Kidney epithelial cell (primary cell): Measurements from ENCODE around the gene LGALS8. TPM values are rescaled to one million over a fixed set of nuclear protein-coding genes. Genes with fewer than 3 reads are reported as not detected.

Source experiments
- DNase-seq: peaks from one replicate; pipeline ENCODE4 v3.0.0-alpha.2; 2010; ENCODE audit warnings: low read depth
- H3K27me3 ChIP-seq: 2 replicates; pipeline ENCODE4 v1.6.0; 2011; ENCODE audit warnings: low read length; ENCODE audit not compliant: control insufficient read depth, insufficient read depth
- H3K36me3 ChIP-seq: 2 replicates; pipeline ENCODE4 v1.5.1; 2011; ENCODE audit warnings: low read length; ENCODE audit not compliant: control insufficient read depth, insufficient read depth
- H3K4me3 ChIP-seq: 2 replicates; pipeline ENCODE4 v1.5.1; 2011; ENCODE audit warnings: low read depth, mild to moderate bottlenecking, control low read depth, low read length
- CTCF ChIP-seq: IDR thresholded peaks from 2 replicates; pipeline ENCODE4 v1.5.1; 2011; ENCODE audit warnings: mild to moderate bottlenecking, moderate library complexity, low read length, control low read depth, inconsistent platforms; ENCODE audit not compliant: insufficient read depth, poor library complexity, severe bottlenecking
- total RNA-seq: library from RNA; depleted of rRNA; stranded (reverse); fragments of >200 nt; gene quantifications from 2 replicates; pipeline ENCODE4 v1.2.3, GENCODE V29; 2015

Gene LGALS8
- total RNA-seq, 1 donor from 2014 or later, result 53.6 TPM

- Histone ChIP-seq H3K27me3 (no peaks in the 10 kb centered on the region), H3K4me3 (no peak overlapping the region), H3K36me3 (peaks cover 7% of the 10 kb centered on the region)
- no peak for DNase-seq
- no peak for TF ChIP-seq CTCF
Measured at GRCh38 chr1:236550961-236551851, 27.4 kb downstream of the LGALS8 start.

- TF ChIP-seq CTCF, result no peak
- no peak for DNase-seq
- H3K36me3 ChIP-seq, result peaks cover 7% of the 10 kb centered on the region
- no peaks in the 10 kb centered on the region for H3K27me3 ChIP-seq
- H3K4me3 ChIP-seq, result no peak overlapping the region
Measured at GRCh38 chr1:236552096-236552495, 28.3 kb downstream of the LGALS8 start.

GRCh38 chr1:236552901-236553300, 29.1 kb downstream of the LGALS8 start:
- H3K4me3 ChIP-seq, result no peak overlapping the region
- H3K27me3 ChIP-seq, result no peaks in the 10 kb centered on the region
- H3K36me3 ChIP-seq, result peaks cover 5% of the 10 kb centered on the region
- no peak for DNase-seq
- TF ChIP-seq CTCF, result no peak

- no peak for TF ChIP-seq CTCF
- Histone ChIP-seq H3K4me3 (no peak overlapping the region), H3K27me3 (no peaks in the 10 kb centered on the region), H3K36me3 (peaks cover 5% of the 10 kb centered on the region)
- no peak for DNase-seq
Measured at GRCh38 chr1:236553370-236553769, 29.6 kb downstream of the LGALS8 start.

- TF ChIP-seq CTCF, result no peak
- H3K36me3 ChIP-seq, result peaks cover 4% of the 10 kb centered on the region
- no peak overlapping the region for H3K4me3 ChIP-seq
- no peak for DNase-seq
- no peaks in the 10 kb centered on the region for H3K27me3 ChIP-seq
Measured at GRCh38 chr1:236556606-236557005, 32.8 kb downstream of the LGALS8 start.

GRCh38 chr1:236558081-236558480, 34.3 kb downstream of the LGALS8 start:
- peaks cover 4% of the 10 kb centered on the region for H3K36me3 ChIP-seq
- H3K4me3 ChIP-seq, result no peak overlapping the region
- no peaks in the 10 kb centered on the region for H3K27me3 ChIP-seq
- no peak for TF ChIP-seq CTCF
- DNase-seq, result no peak
